ENCODE measurements around the gene PCDHA3. TPM values are rescaled to one million over a fixed set of nuclear protein-coding genes. Genes with fewer than 3 reads are reported as not detected.
"Not testable (repeated sequence)": the region's sequence is repeated elsewhere in the genome, so short reads cannot be mapped to it uniquely, and the experiment has no call there.

PCDHA3 gene
- 0.78 TPM for polyA plus RNA-seq (2013, experiment 1 of 4)
- 0.78 TPM for polyA plus RNA-seq (2013, experiment 2 of 4)
- 0.75 TPM for polyA plus RNA-seq (2013, experiment 3 of 4)
- polyA plus RNA-seq (2013, experiment 4 of 4) = 0.65 TPM

GRCh38 chr5:140800816-140801493, at the start of gene PCDHA3:
Gene PCDHA3 (plus strand): TSS chr5:140801057.
- peaks cover 3% of the 10 kb centered on the region for H3K36me3 ChIP-seq (ENCODE audit: control insufficient read depth, insufficient read depth, low read length)
- H3K9me3 ChIP-seq (ENCODE audit: control insufficient read depth, low read length) = no peaks in the 10 kb centered on the region
- WGBS, 2 experiments = 95 to 96% methylated on average over 29 of the region's 29 CpGs
- H3K4me3 ChIP-seq (ENCODE audit: insufficient read depth, low read depth, low read length) = no peak within 1 kb of the TSS
- no peaks in the 10 kb centered on the region for H3K4me1 ChIP-seq (ENCODE audit: control insufficient read depth, insufficient read depth, low read length)
- H3K27me3 ChIP-seq (ENCODE audit: control insufficient read depth, insufficient read depth, low read length, poor library complexity, severe bottlenecking) = no peaks in the 10 kb centered on the region
- H3K27ac ChIP-seq (ENCODE audit: insufficient read depth, low read depth, low read length, poor library complexity, severe bottlenecking) = no peak within 1 kb of the TSS

GRCh38 chr5:140753561-140753960, 47.3 kb upstream of the PCDHA3 start:
- Histone ChIP-seq H3K9me3 (ENCODE audit: control insufficient read depth, low read length) (no peaks in the 10 kb centered on the region), H3K4me3 (ENCODE audit: insufficient read depth, low read depth, low read length) (no peak overlapping the region), H3K27me3 (ENCODE audit: control insufficient read depth, insufficient read depth, low read length, poor library complexity, severe bottlenecking) (no peaks in the 10 kb centered on the region), H3K4me1 (ENCODE audit: control insufficient read depth, insufficient read depth, low read length) (no peaks in the 10 kb centered on the region), H3K36me3 (ENCODE audit: control insufficient read depth, insufficient read depth, low read length) (no peaks in the 10 kb centered on the region), H3K27ac (ENCODE audit: insufficient read depth, low read depth, low read length, poor library complexity, severe bottlenecking) (no peak overlapping the region)
- WGBS, 2 experiments = 84 to 85% methylated on average over 5 of the region's 5 CpGs

- Histone ChIP-seq H3K4me1 (ENCODE audit: control insufficient read depth, insufficient read depth, low read length) (no peaks in the 10 kb centered on the region), H3K9me3 (ENCODE audit: control insufficient read depth, low read length) (peaks cover 19% of the 10 kb centered on the region), H3K36me3 (ENCODE audit: control insufficient read depth, insufficient read depth, low read length) (no peaks in the 10 kb centered on the region), H3K4me3 (ENCODE audit: insufficient read depth, low read depth, low read length) (no peak overlapping the region), H3K27me3 (ENCODE audit: control insufficient read depth, insufficient read depth, low read length, poor library complexity, severe bottlenecking) (no peaks in the 10 kb centered on the region), H3K27ac (ENCODE audit: insufficient read depth, low read depth, low read length, poor library complexity, severe bottlenecking) (no peak overlapping the region)
- 70% methylated on average over 2 of the region's 2 CpGs; no CpG with 5 or more reads in 1 of the 2 experiments for WGBS, 2 experiments
These were observed 36.5 kb upstream of the PCDHA3 start for GRCh38 chr5:140764177-140764973.

- Histone ChIP-seq H3K27ac (ENCODE audit: insufficient read depth, low read depth, low read length, poor library complexity, severe bottlenecking) (no peak overlapping the region), H3K4me3 (ENCODE audit: insufficient read depth, low read depth, low read length) (no peak overlapping the region), H3K4me1 (ENCODE audit: control insufficient read depth, insufficient read depth, low read length) (no peaks in the 10 kb centered on the region), H3K9me3 (ENCODE audit: control insufficient read depth, low read length) (peaks cover 23% of the 10 kb centered on the region), H3K36me3 (ENCODE audit: control insufficient read depth, insufficient read depth, low read length) (no peaks in the 10 kb centered on the region), H3K27me3 (ENCODE audit: control insufficient read depth, insufficient read depth, low read length, poor library complexity, severe bottlenecking) (no peaks in the 10 kb centered on the region)
- WGBS, 2 experiments = 73 to 100% methylated on average over 1 to 2 of the region's 4 CpGs
These were observed 33.4 kb upstream of the PCDHA3 start for GRCh38 chr5:140767444-140767843.

- no CpG with 5 or more reads among the region's 1 CpG for WGBS, 2 experiments
- Histone ChIP-seq H3K27ac (ENCODE audit: insufficient read depth, low read depth, low read length, poor library complexity, severe bottlenecking) (no peak overlapping the region), H3K27me3 (ENCODE audit: control insufficient read depth, insufficient read depth, low read length, poor library complexity, severe bottlenecking) (no peaks in the 10 kb centered on the region), H3K9me3 (ENCODE audit: control insufficient read depth, low read length) (peaks cover 3% of the 10 kb centered on the region), H3K36me3 (ENCODE audit: control insufficient read depth, insufficient read depth, low read length) (no peaks in the 10 kb centered on the region), H3K4me1 (ENCODE audit: control insufficient read depth, insufficient read depth, low read length) (no peaks in the 10 kb centered on the region), H3K4me3 (ENCODE audit: insufficient read depth, low read depth, low read length) (no peak overlapping the region)
These were observed 20.3 kb upstream of the PCDHA3 start for GRCh38 chr5:140780512-140780911.

- Histone ChIP-seq H3K4me1 (ENCODE audit: control insufficient read depth, insufficient read depth, low read length) (no peaks in the 10 kb centered on the region), H3K27ac (ENCODE audit: insufficient read depth, low read depth, low read length, poor library complexity, severe bottlenecking) (no peak within 1 kb of the TSS), H3K9me3 (ENCODE audit: control insufficient read depth, low read length) (peaks cover 7% of the 10 kb centered on the region), H3K4me3 (ENCODE audit: insufficient read depth, low read depth, low read length) (no peak within 1 kb of the TSS), H3K27me3 (ENCODE audit: control insufficient read depth, insufficient read depth, low read length, poor library complexity, severe bottlenecking) (no peaks in the 10 kb centered on the region), H3K36me3 (ENCODE audit: control insufficient read depth, insufficient read depth, low read length) (no peaks in the 10 kb centered on the region)
- WGBS, 2 experiments = 91 to 92% methylated on average over 29 of the region's 29 CpGs
These were observed 14.8 kb upstream of the PCDHA3 start, which contains the start of gene PCDHA1 for GRCh38 chr5:140785905-140786686. Gene PCDHA1 (plus strand): TSS chr5:140786140.

- not testable (repeated sequence) for H3K4me1 ChIP-seq (ENCODE audit: control insufficient read depth, insufficient read depth, low read length); H3K36me3 ChIP-seq (ENCODE audit: control insufficient read depth, insufficient read depth, low read length); H3K27me3 ChIP-seq (ENCODE audit: control insufficient read depth, insufficient read depth, low read length, poor library complexity, severe bottlenecking); H3K27ac ChIP-seq (ENCODE audit: insufficient read depth, low read depth, low read length, poor library complexity, severe bottlenecking); H3K9me3 ChIP-seq (ENCODE audit: control insufficient read depth, low read length); H3K4me3 ChIP-seq (ENCODE audit: insufficient read depth, low read depth, low read length)
- WGBS, 2 experiments = 95 to 97% methylated on average over 44 of the region's 44 CpGs
These were observed 13.4 kb upstream of the PCDHA3 start for GRCh38 chr5:140787422-140787821.

GRCh38 chr5:140787849-140788504, 12.9 kb upstream of the PCDHA3 start:
- not testable (repeated sequence) for H3K27ac ChIP-seq (ENCODE audit: insufficient read depth, low read depth, low read length, poor library complexity, severe bottlenecking); H3K4me1 ChIP-seq (ENCODE audit: control insufficient read depth, insufficient read depth, low read length); H3K9me3 ChIP-seq (ENCODE audit: control insufficient read depth, low read length); H3K4me3 ChIP-seq (ENCODE audit: insufficient read depth, low read depth, low read length); H3K27me3 ChIP-seq (ENCODE audit: control insufficient read depth, insufficient read depth, low read length, poor library complexity, severe bottlenecking); H3K36me3 ChIP-seq (ENCODE audit: control insufficient read depth, insufficient read depth, low read length)
- WGBS, 2 experiments = 96% methylated on average over 70 of the region's 70 CpGs

GRCh38 chr5:140791089-140791488, 9.8 kb upstream of the PCDHA3 start:
- Histone ChIP-seq H3K27me3 (ENCODE audit: control insufficient read depth, insufficient read depth, low read length, poor library complexity, severe bottlenecking) (no peaks in the 10 kb centered on the region), H3K27ac (ENCODE audit: insufficient read depth, low read depth, low read length, poor library complexity, severe bottlenecking) (no peak overlapping the region), H3K4me3 (ENCODE audit: insufficient read depth, low read depth, low read length) (no peak overlapping the region), H3K36me3 (ENCODE audit: control insufficient read depth, insufficient read depth, low read length) (peaks cover 7% of the 10 kb centered on the region), H3K9me3 (ENCODE audit: control insufficient read depth, low read length) (peaks cover 4% of the 10 kb centered on the region), H3K4me1 (ENCODE audit: control insufficient read depth, insufficient read depth, low read length) (no peaks in the 10 kb centered on the region)
- 95% methylated on average over 2 of the region's 2 CpGs for WGBS, 2 experiments

All from ectodermal cell (in vitro differentiated cells).